Esophagus muscularis mucosa (tissue), 4 donors: ENCODE measurements around the gene TAGLN2. TPM values are rescaled to one million over a fixed set of nuclear protein-coding genes. Genes with fewer than 3 reads are reported as not detected.

Experiments used
- DNase-seq: peaks from one replicate; pipeline ENCODE4 v3.0.0-alpha.2; 2017; ENCODE audit errors: extremely low spot score
- H3K27ac ChIP-seq, 4 donors: fragments of 200-600 bp; sonication (generic); replicated peaks in 1 of 4; 1 replicate in 3 of 4; 2 replicates in 1 of 4; pipeline ENCODE4 v1.5.1; 2016 to 2019; ENCODE audit warnings: mild to moderate bottlenecking in 1 of 4
- H3K27me3 ChIP-seq, 4 donors: fragments of 200-600 bp; sonication (generic); one replicate each; pipeline versions ENCODE4 v1.5.1 to v1.6.0; 2016 to 2019
- H3K36me3 ChIP-seq, 4 donors: fragments of 200-600 bp; sonication (generic); one replicate each; pipeline ENCODE4 v1.5.1; 2016 to 2019
- H3K4me1 ChIP-seq, 4 donors: fragments of 200-600 bp; sonication (generic); one replicate each; pipeline ENCODE4 v1.5.1; 2016 to 2019
- H3K4me3 ChIP-seq, 4 donors: fragments of 200-600 bp; sonication (generic); 1 replicate in 2 of 4; 2 replicates in 2 of 4; pipeline ENCODE4 v1.5.1; 2016 to 2019; ENCODE audit warnings: mild to moderate bottlenecking in 4 of 4, moderate library complexity in 1 of 4
- H3K9me3 ChIP-seq, 4 donors: fragments of 200-600 bp; sonication (generic); 1 replicate in 3 of 4; 2 replicates in 1 of 4; pipeline ENCODE4 v1.5.1; 2016 to 2019
- CTCF ChIP-seq, 3 experiments: fragments of 200-600 bp in 2 of 3; fragments of 450-650 bp in 1 of 3; sonication (generic) in 2 of 3; IDR thresholded peaks; one replicate each; pipeline ENCODE4 v1.5.1; 2017 to 2019; ENCODE audit warnings: antibody characterized with exemption in 3 of 3, mild to moderate bottlenecking in 2 of 3, moderate library complexity in 1 of 3
- EP300 ChIP-seq: sonication (generic); formaldehyde crosslinking; IDR thresholded peaks from one replicate; pipeline ENCODE4 v1.6.1; 2017; ENCODE audit warnings: antibody characterized with exemption
- POLR2A ChIP-seq: fragments of 450-650 bp; IDR thresholded peaks from one replicate; pipeline ENCODE4 v1.6.1; 2017; ENCODE audit warnings: antibody characterized with exemption, moderate library complexity, mild to moderate bottlenecking, low read depth
- POLR2AphosphoS5 ChIP-seq, 2 donors: sonication (generic); formaldehyde crosslinking; IDR thresholded peaks; one replicate each; pipeline ENCODE4 v1.6.1; 2017; ENCODE audit warnings: antibody characterized with exemption in 2 of 2
- WGBS: methylation state at CpG from one replicate; pipeline ENCODE4 v1.1.5; 2018; 5-methylcytosine and 5-hydroxymethylcytosine counted together
- intact Hi-C: fragments of 100-400 bp; cut with DNase I; formaldehyde crosslinking; loops from one replicate; pipeline ENCODE4 v1.15.1; 2023
- total RNA-seq, 4 donors: library from RNA; depleted of rRNA; stranded (reverse); fragments of >200 nt; gene quantifications; one replicate each; pipeline versions ENCODE4 v1.1.0 to v1.2.1, GENCODE V29; 2016

Gene TAGLN2
- total RNA-seq, 4 donors from 2014 or later, result 125 to 276 (median 228) TPM

- H3K4me3 ChIP-seq, result peak overlapping the region; percentile 79 to 95 (median 88)
- H3K4me1 ChIP-seq, result peaks cover 55 to 81% (median 77%) of the 10 kb centered on the region in 4 donors
- WGBS, result 42% methylated on average over 17 of the region's 18 CpGs
Observed at GRCh38 chr1:159921700-159922504, 3.4 kb downstream of the TAGLN2 start.

GRCh38 chr1:159921251-159921650, 4.1 kb downstream of the TAGLN2 start:
- peak overlapping the region; percentile 79 to 95 (median 88) for H3K4me3 ChIP-seq
- H3K4me1 ChIP-seq, result peaks cover 59 to 85% (median 80%) of the 10 kb centered on the region in 4 donors
- peaks cover 31 to 45% (median 42%) of the 10 kb centered on the region in 4 donors for H3K36me3 ChIP-seq

More at GRCh38 chr1:159921700-159922504, 3.4 kb downstream of the TAGLN2 start:
- H3K9me3 ChIP-seq, result no peaks in the 10 kb centered on the region
- peaks cover 31 to 45% (median 39%) of the 10 kb centered on the region in 4 donors for H3K36me3 ChIP-seq
- TF ChIP-seq CTCF (IDR thresholded peaks at IDR 0.05), result no peak
- TF ChIP-seq POLR2A, result no peak
- no peak for TF ChIP-seq EP300
- TF ChIP-seq POLR2AphosphoS5 (IDR thresholded peaks at IDR 0.05), result no peak
- H3K27me3 ChIP-seq, result no peaks in the 10 kb centered on the region
- H3K27ac ChIP-seq, result peak overlapping the region; percentile 89 to 97 (median 92)
- intact Hi-C loops, result no loop called here
- no peak for DNase-seq

DNA sequence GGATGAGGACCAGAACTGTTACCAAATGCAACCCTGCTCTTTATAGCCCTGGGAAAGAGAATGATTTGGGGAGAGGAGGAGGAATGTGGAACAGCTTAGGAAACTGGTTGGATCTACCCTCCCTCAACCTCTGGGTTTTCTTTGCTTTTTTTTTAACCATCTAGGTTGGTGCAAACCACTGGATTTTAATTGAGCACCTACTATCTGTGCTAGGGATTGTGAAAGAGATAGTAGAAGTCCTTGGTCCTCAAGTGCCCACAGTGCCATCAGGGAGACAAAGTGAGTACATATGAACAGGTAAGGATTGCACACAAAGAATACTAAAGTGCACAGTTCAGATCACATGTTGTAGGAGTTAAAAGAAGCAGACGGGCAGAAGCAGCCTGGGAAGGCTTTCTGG, 4.7 kb downstream of the TAGLN2 start:
- intact Hi-C loops, result no loop called here
- H3K4me1 ChIP-seq, result peaks cover 60 to 85% (median 80%) of the 10 kb centered on the region in 4 donors
- H3K4me3 ChIP-seq, result no peak overlapping the region
- no peaks in the 10 kb centered on the region for H3K27me3 ChIP-seq
- peak overlapping the region in 2 of 4 donors; percentile 40 to 90 for H3K27ac ChIP-seq
- H3K9me3 ChIP-seq, result no peaks in the 10 kb centered on the region
- TF ChIP-seq POLR2AphosphoS5 (IDR thresholded peaks at IDR 0.05) (no peak), CTCF (IDR thresholded peaks at IDR 0.05) (no peak), EP300 (no peak), POLR2A (no peak)
- peaks cover 31 to 50% (median 43%) of the 10 kb centered on the region in 4 donors for H3K36me3 ChIP-seq
- DNase-seq, result no peak
- 75% methylated on average over 1 of the region's 1 CpG for WGBS

More at GRCh38 chr1:159921251-159921650, 4.1 kb downstream of the TAGLN2 start:
- 74% methylated on average over 1 of the region's 1 CpG for WGBS
- no peaks in the 10 kb centered on the region for H3K9me3 ChIP-seq
- H3K27ac ChIP-seq, result peak overlapping the region; percentile 89 to 97 (median 92)
- TF ChIP-seq EP300 (no peak), POLR2AphosphoS5 (IDR thresholded peaks at IDR 0.05) (no peak), CTCF (IDR thresholded peaks at IDR 0.05) (no peak), POLR2A (no peak)
- intact Hi-C loops, result no loop called here
- no peak for DNase-seq
- H3K27me3 ChIP-seq, result no peaks in the 10 kb centered on the region

DNA sequence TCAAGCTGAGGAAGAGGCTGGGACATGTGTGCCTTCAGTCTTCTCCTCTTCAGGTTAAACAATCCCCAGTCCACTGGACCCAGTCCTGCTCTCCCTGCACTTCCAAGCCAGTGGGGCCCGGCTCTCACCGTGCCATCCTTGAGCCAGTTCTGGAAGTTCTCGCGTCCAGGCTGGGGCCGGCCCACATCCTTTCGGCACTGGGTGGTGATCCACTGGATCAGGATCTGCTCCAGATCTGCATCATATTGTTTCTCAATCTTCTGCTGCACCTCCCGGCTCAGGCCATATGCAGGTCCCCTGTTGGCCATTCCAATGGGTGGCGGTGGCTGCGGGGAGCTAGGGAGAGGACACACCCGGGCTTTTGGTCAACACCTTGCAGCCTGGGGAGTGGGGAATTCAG, 5.1 kb downstream of the TAGLN2 start:
- Histone ChIP-seq H3K27ac (peak overlapping the region in 2 of 4 donors; percentile 40 to 90), H3K4me1 (peaks cover 60 to 87% (median 80%) of the 10 kb centered on the region in 4 donors)

More for the DNA sequence above, 5.1 kb downstream of the TAGLN2 start:
- TF ChIP-seq POLR2A (no peak), CTCF (IDR thresholded peaks at IDR 0.05) (no peak), EP300 (no peak), POLR2AphosphoS5 (IDR thresholded peaks at IDR 0.05) (no peak)
- DNase-seq, result no peak
- 95% methylated on average over 10 of the region's 10 CpGs for WGBS
- H3K27me3 ChIP-seq, result no peaks in the 10 kb centered on the region
- H3K36me3 ChIP-seq, result peaks cover 31 to 54% (median 44%) of the 10 kb centered on the region in 4 donors
- no peak overlapping the region for H3K4me3 ChIP-seq
- intact Hi-C loops, result no loop called here
- H3K9me3 ChIP-seq, result no peaks in the 10 kb centered on the region
